Endodermal cell (in vitro differentiated cells): ENCODE data around the gene ABCA4. TPM values are rescaled to one million over a fixed set of nuclear protein-coding genes. Genes with fewer than 3 reads are reported as not detected.

ENCODE experiments used
- DNase-seq: peaks from one replicate; pipeline ENCODE4 v3.0.0-alpha.2; 2017
- H3K27ac ChIP-seq: 2 replicates; pipeline ENCODE4 v1.5.1; 2013; ENCODE audit warnings: mild to moderate bottlenecking, low read depth, low read length, moderate library complexity
- H3K27me3 ChIP-seq: 2 replicates; pipeline ENCODE4 v1.6.1; 2013; ENCODE audit warnings: mild to moderate bottlenecking, low read length, moderate library complexity; ENCODE audit not compliant: insufficient read depth, control insufficient read depth, poor library complexity, severe bottlenecking
- H3K36me3 ChIP-seq: 2 replicates; pipeline ENCODE4 v1.7.0; 2013; ENCODE audit warnings: mild to moderate bottlenecking, low read length, moderate library complexity; ENCODE audit not compliant: control insufficient read depth, insufficient read depth
- H3K4me1 ChIP-seq: one replicate; pipeline ENCODE4 v1.7.0; 2013; ENCODE audit warnings: low read length; ENCODE audit not compliant: control insufficient read depth, insufficient read depth
- H3K4me3 ChIP-seq: 2 replicates; pipeline ENCODE4 v1.5.1; 2013; ENCODE audit warnings: mild to moderate bottlenecking, low read length, moderate library complexity
- H3K9ac ChIP-seq: 2 replicates; pipeline ENCODE4 v1.6.1; 2013; ENCODE audit warnings: mild to moderate bottlenecking, low read length, moderate library complexity; ENCODE audit not compliant: poor library complexity, severe bottlenecking; ENCODE audit errors: extremely low read depth
- H3K9me3 ChIP-seq: 2 replicates; pipeline ENCODE4 v1.6.1; 2013; ENCODE audit warnings: mild to moderate bottlenecking, low read length, moderate library complexity; ENCODE audit not compliant: control insufficient read depth
- H3K27ac Mint-ChIP-seq: 2 replicates; pipeline ENCODE4 v1.8.0; 2020; ENCODE audit warnings: mixed read lengths
- H3K27me3 Mint-ChIP-seq: 2 replicates; pipeline ENCODE4 v1.8.0; 2021; ENCODE audit warnings: mild to moderate bottlenecking, mixed read lengths; ENCODE audit not compliant: insufficient read depth
- H3K36me3 Mint-ChIP-seq: 2 replicates; pipeline ENCODE4 v1.8.0; 2020; ENCODE audit warnings: low read depth, mixed read lengths
- H3K4me1 Mint-ChIP-seq: 2 replicates; pipeline ENCODE4 v1.8.0; 2020; ENCODE audit warnings: mixed read lengths
- H3K4me3 Mint-ChIP-seq: 2 replicates; pipeline ENCODE4 v1.8.0; 2020; ENCODE audit warnings: mild to moderate bottlenecking, moderate library complexity, mixed read lengths
- H3K9me3 Mint-ChIP-seq: 2 replicates; pipeline ENCODE4 v1.8.0; 2020; ENCODE audit warnings: mild to moderate bottlenecking, mixed read lengths
- CTCF ChIP-seq: fragments of 200-600 bp; sonication (generic); conservative IDR thresholded peaks from 2 replicates; pipeline ENCODE4 v1.5.0; 2021; ENCODE audit warnings: antibody characterized with exemption, mild to moderate bottlenecking
- WGBS, 2 experiments: methylation state at CpG; one replicate each; pipeline versions ENCODE4 v1.1.5 to v1.1.7; 2013; ENCODE audit warnings: missing lambda C conversion rate in 2 of 2, mixed read lengths in 1 of 2; ENCODE audit not compliant: insufficient coverage in 1 of 2, insufficient read length in 1 of 2; 5-methylcytosine and 5-hydroxymethylcytosine counted together
- total RNA-seq, 2 donors: library from RNA; stranded (reverse); fragmentation: NEBNext Ultra II Directional in 1 of 2; extraction: Animal tissue kit (Norgen Biotek cat#: 25700) in 1 of 2; gene quantifications; 2 replicates in 1 of 2; 3 replicates in 1 of 2; pipeline ENCODE4 v1.2.1, GENCODE V29; 2021

ABCA4 gene
- total RNA-seq, 2 donors from 2014 or later: 1.6 to 1.7 TPM

GRCh38 chr1:94017155-94017829, 103.7 kb downstream of the ABCA4 start:
- Mint-ChIP-seq H3K27me3 (peaks cover 25% of the 10 kb centered on the region), H3K4me1 (peaks cover 25% of the 10 kb centered on the region), H3K4me3 (no peak overlapping the region), H3K27ac (no peak overlapping the region), H3K9me3 (no peaks in the 10 kb centered on the region), H3K36me3 (no peaks in the 10 kb centered on the region)
- H3K36me3 ChIP-seq: no peaks in the 10 kb centered on the region
- H3K9me3 ChIP-seq: no peaks in the 10 kb centered on the region
- no peaks in the 10 kb centered on the region for H3K4me1 ChIP-seq
- H3K4me3 ChIP-seq: no peak overlapping the region
- H3K9ac ChIP-seq: no peak overlapping the region
- DNase-seq: no peak
- no peak for TF ChIP-seq CTCF
- H3K27ac ChIP-seq: no peak overlapping the region
- 82 to 88% methylated on average over 5 to 6 of the region's 6 CpGs for WGBS, 2 experiments
- H3K27me3 ChIP-seq: peaks cover 12% of the 10 kb centered on the region

GRCh38 chr1:94015489-94015817, 105.5 kb downstream of the ABCA4 start:
- Mint-ChIP-seq H3K27me3 (peaks cover 28% of the 10 kb centered on the region), H3K27ac (no peak overlapping the region), H3K4me1 (peaks cover 20% of the 10 kb centered on the region), H3K4me3 (no peak overlapping the region), H3K9me3 (no peaks in the 10 kb centered on the region), H3K36me3 (no peaks in the 10 kb centered on the region)
- Histone ChIP-seq H3K27ac (no peak overlapping the region), H3K9ac (no peak overlapping the region), H3K36me3 (no peaks in the 10 kb centered on the region), H3K9me3 (no peaks in the 10 kb centered on the region), H3K4me1 (no peaks in the 10 kb centered on the region), H3K4me3 (no peak overlapping the region), H3K27me3 (peaks cover 12% of the 10 kb centered on the region)
- 92 to 100% methylated on average over 1 to 3 of the region's 3 CpGs for WGBS, 2 experiments
- TF ChIP-seq CTCF: no peak
- DNase-seq: no peak

GRCh38 chr1:94014635-94015488, 106.1 kb downstream of the ABCA4 start:
- Mint-ChIP-seq H3K27me3 (peaks cover 28% of the 10 kb centered on the region), H3K4me1 (peaks cover 20% of the 10 kb centered on the region), H3K36me3 (no peaks in the 10 kb centered on the region), H3K9me3 (no peaks in the 10 kb centered on the region), H3K27ac (no peak overlapping the region), H3K4me3 (no peak overlapping the region)
- 92 to 93% methylated on average over 3 to 6 of the region's 6 CpGs for WGBS, 2 experiments
- Histone ChIP-seq H3K4me1 (no peaks in the 10 kb centered on the region), H3K27me3 (peaks cover 12% of the 10 kb centered on the region), H3K4me3 (no peak overlapping the region), H3K36me3 (no peaks in the 10 kb centered on the region), H3K27ac (no peak overlapping the region), H3K9ac (no peak overlapping the region), H3K9me3 (no peaks in the 10 kb centered on the region)
- DNase-seq: no peak
- TF ChIP-seq CTCF: no peak
